Epithelial cell of esophagus (primary cell): Measurements from ENCODE around the gene ARPC5L.
"Not testable (repeated sequence)": the region's sequence is repeated elsewhere in the genome, so short reads cannot be mapped to it uniquely, and the experiment has no call there.

Source experiments
- DNase-seq: peaks from one replicate; pipeline ENCODE4 v3.0.0; 2010; ENCODE audit warnings: low read depth
- H3K4me3 ChIP-seq: 2 replicates; pipeline ENCODE4 v1.5.1; 2011; ENCODE audit warnings: mild to moderate bottlenecking, low read length, control low read depth
- CTCF ChIP-seq: IDR thresholded peaks from 2 replicates; pipeline ENCODE4 v1.5.1; 2011; ENCODE audit warnings: low read depth, mild to moderate bottlenecking, low read length, control low read depth, inconsistent platforms; ENCODE audit not compliant: insufficient read depth; ENCODE audit errors: missing control alignments

Gene ARPC5L

DNA sequence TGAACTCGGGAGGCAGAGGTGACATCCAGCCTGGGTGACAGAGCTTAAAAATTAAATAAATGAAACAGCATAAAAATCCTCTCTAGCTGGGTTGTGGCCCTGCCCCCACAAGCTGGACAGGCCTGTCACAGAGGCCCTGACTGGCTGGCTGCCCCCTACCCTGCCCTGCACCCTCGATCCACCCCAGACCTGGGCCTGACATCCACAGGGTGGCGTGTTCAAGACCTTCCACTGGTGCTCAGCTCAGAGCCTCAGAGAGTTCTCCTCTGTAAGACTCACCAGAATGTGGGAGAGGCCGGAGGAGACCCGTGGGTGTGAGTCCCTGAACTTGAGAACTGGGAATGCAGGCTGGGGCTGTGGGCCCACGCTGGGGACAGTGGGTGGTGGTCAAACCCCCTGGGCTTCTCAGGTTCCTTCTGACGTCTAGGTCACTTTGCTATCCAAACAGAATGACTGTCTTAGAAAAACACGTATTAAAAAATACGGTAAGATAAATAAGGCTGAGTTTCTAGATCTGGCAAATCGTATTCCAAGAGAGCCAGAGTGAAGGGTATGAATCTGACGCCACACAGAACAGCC is 18.4 kb upstream of the ARPC5L start:
- no peak for TF ChIP-seq CTCF
- no peak for DNase-seq
- H3K4me3 ChIP-seq = no peak overlapping the region

DNA sequence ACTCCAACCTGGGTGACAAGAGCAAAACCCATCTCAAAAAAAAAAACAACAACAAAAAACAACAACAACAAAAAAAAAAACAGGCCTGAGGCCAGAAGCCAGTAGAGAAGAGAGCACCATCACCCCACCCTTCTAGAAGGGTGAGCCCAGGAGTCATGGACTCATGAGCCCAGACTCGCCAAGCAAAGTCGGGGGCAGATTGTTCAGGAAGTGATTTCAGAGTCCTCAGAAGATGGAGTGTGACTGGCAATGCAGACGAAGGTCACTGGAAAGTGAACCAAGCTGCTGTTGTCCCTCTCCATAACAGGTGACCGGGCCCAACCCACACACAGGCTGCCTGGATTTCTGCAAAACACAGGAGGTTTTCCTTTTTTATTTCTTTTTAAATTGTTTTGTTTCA is 17.6 kb upstream of the ARPC5L start:
- TF ChIP-seq CTCF = no peak
- H3K4me3 ChIP-seq = no peak overlapping the region
- no peak for DNase-seq

GRCh38 chr9:124846467-124846866 is 15.5 kb upstream of the ARPC5L start:
- H3K4me3 ChIP-seq, DNase-seq: not testable (repeated sequence)

GRCh38 chr9:124846969-124847368 is 15.0 kb upstream of the ARPC5L start:
- no peak for TF ChIP-seq CTCF
- H3K4me3 ChIP-seq = no peak overlapping the region
- no peak for DNase-seq

DNA sequence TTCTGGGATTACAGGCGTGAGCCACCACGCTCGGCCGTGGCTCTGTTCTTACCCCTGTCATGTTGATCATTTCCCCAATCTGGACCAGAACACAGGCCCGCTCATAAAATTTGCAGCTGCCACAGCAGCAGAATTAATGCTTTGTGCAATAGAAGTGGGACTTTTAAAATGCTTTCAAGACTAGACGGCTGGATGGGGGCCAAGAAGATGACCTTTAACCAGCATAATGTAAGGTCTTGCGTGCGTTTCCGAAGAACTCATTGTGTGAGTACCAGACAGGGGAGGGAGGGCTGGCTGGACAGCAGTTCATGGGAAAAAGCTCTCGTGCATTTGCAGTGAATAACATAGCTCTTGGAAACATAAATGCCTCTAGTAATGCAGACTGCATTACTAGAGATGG is 12.1 kb upstream of the ARPC5L start:
- TF ChIP-seq CTCF = no peak
- no peak for DNase-seq
- H3K4me3 ChIP-seq = no peak overlapping the region

- no peak for TF ChIP-seq CTCF
- DNase-seq = no peak
- no peak overlapping the region for H3K4me3 ChIP-seq
Observed at GRCh38 chr9:124852121-124852828, 9.7 kb upstream of the ARPC5L start.

- peak within 1 kb of the TSS; percentile 39 for H3K4me3 ChIP-seq
- peak; percentile 68 for TF ChIP-seq CTCF
- peak; percentile 66 for DNase-seq
Observed at GRCh38 chr9:124852829-124853531, 8.9 kb upstream of the ARPC5L start, which contains the start of gene WDR38. Gene WDR38, plus strand, starts transcription at chr9:124853460. Its CDS starts 72 bp downstream, at chr9:124853532.
